ENCODE results near the gene LTBP2. TPM values are rescaled to one million over a fixed set of nuclear protein-coding genes. Genes with fewer than 3 reads are reported as not detected.
A peak's percentile ranks its signal among the peaks of the same experiment; 100 is the strongest.

Gene LTBP2
- total RNA-seq, 1 experiment from 2014 or later, result 0.61 TPM

GRCh38 chr14:74522740-74523139 is 89.3 kb downstream of the LTBP2 start:
- Histone ChIP-seq H3K27ac (no peak overlapping the region), H3K9me3 (replicated peaks) (no peaks in the 10 kb centered on the region), H3K27me3 (no peaks in the 10 kb centered on the region), H3K36me3 (no peaks in the 10 kb centered on the region), H3K4me1 (peaks cover 19% of the 10 kb centered on the region), H3K4me3 (no peak overlapping the region)
- DNase-seq, result no peak

GRCh38 chr14:74521756-74522155 is 90.3 kb downstream of the LTBP2 start:
- DNase-seq, result no peak
- Histone ChIP-seq H3K4me1 (peaks cover 17% of the 10 kb centered on the region), H3K27me3 (no peaks in the 10 kb centered on the region), H3K36me3 (no peaks in the 10 kb centered on the region), H3K9me3 (replicated peaks) (no peaks in the 10 kb centered on the region), H3K4me3 (no peak overlapping the region), H3K27ac (no peak overlapping the region)

- Histone ChIP-seq H3K36me3 (no peaks in the 10 kb centered on the region), H3K27ac (no peak overlapping the region), H3K9me3 (replicated peaks) (no peaks in the 10 kb centered on the region), H3K27me3 (no peaks in the 10 kb centered on the region), H3K4me1 (no peaks in the 10 kb centered on the region), H3K4me3 (no peak overlapping the region)
- DNase-seq, result no peak
These were observed 92.5 kb downstream of the LTBP2 start for GRCh38 chr14:74519316-74520074.

- Histone ChIP-seq H3K4me1 (no peaks in the 10 kb centered on the region), H3K4me3 (no peak overlapping the region), H3K36me3 (no peaks in the 10 kb centered on the region), H3K9me3 (replicated peaks) (no peaks in the 10 kb centered on the region), H3K27me3 (no peaks in the 10 kb centered on the region), H3K27ac (no peak overlapping the region)
- DNase-seq, result no peak
These were observed 93.8 kb downstream of the LTBP2 start for GRCh38 chr14:74518221-74518620.

- Histone ChIP-seq H3K4me3 (no peak overlapping the region), H3K27me3 (no peaks in the 10 kb centered on the region), H3K9me3 (replicated peaks) (no peaks in the 10 kb centered on the region), H3K4me1 (no peaks in the 10 kb centered on the region), H3K27ac (no peak overlapping the region), H3K36me3 (no peaks in the 10 kb centered on the region)
- DNase-seq, result no peak
These were observed 94.3 kb downstream of the LTBP2 start for GRCh38 chr14:74517731-74518130.

GRCh38 chr14:74516451-74517160 is 95.4 kb downstream of the LTBP2 start:
- Histone ChIP-seq H3K9me3 (replicated peaks) (no peaks in the 10 kb centered on the region), H3K4me3 (no peak overlapping the region), H3K27me3 (no peaks in the 10 kb centered on the region), H3K36me3 (no peaks in the 10 kb centered on the region), H3K4me1 (no peaks in the 10 kb centered on the region), H3K27ac (no peak overlapping the region)
- DNase-seq, result no peak

- Histone ChIP-seq H3K27ac (no peak overlapping the region), H3K36me3 (no peaks in the 10 kb centered on the region), H3K4me1 (no peaks in the 10 kb centered on the region), H3K27me3 (no peaks in the 10 kb centered on the region), H3K4me3 (no peak overlapping the region), H3K9me3 (replicated peaks) (no peaks in the 10 kb centered on the region)
- DNase-seq, result no peak
These were observed 96.1 kb downstream of the LTBP2 start for GRCh38 chr14:74515891-74516412.

GRCh38 chr14:74514471-74514941 is 97.5 kb downstream of the LTBP2 start:
- H3K27ac ChIP-seq, result no peak overlapping the region
- H3K4me1 ChIP-seq, result no peaks in the 10 kb centered on the region
- no peak overlapping the region for H3K4me3 ChIP-seq
- no peaks in the 10 kb centered on the region for H3K36me3 ChIP-seq
- no peaks in the 10 kb centered on the region for H3K27me3 ChIP-seq
- peak in 1 of 2 experiments; percentile 30 for DNase-seq
- no peaks in the 10 kb centered on the region for H3K9me3 ChIP-seq (replicated peaks)

- H3K4me3 ChIP-seq, result no peak overlapping the region
- no peaks in the 10 kb centered on the region for H3K9me3 ChIP-seq (replicated peaks)
- H3K36me3 ChIP-seq, result no peaks in the 10 kb centered on the region
- DNase-seq, result no peak
- no peaks in the 10 kb centered on the region for H3K4me1 ChIP-seq
- no peak overlapping the region for H3K27ac ChIP-seq
- no peaks in the 10 kb centered on the region for H3K27me3 ChIP-seq
These were observed 99.8 kb downstream of the LTBP2 start for GRCh38 chr14:74511966-74512830.

GRCh38 chr14:74510959-74511409 is 101.1 kb downstream of the LTBP2 start:
- no peak for DNase-seq
- Histone ChIP-seq H3K27me3 (no peaks in the 10 kb centered on the region), H3K4me3 (no peak overlapping the region), H3K36me3 (no peaks in the 10 kb centered on the region), H3K9me3 (replicated peaks) (no peaks in the 10 kb centered on the region), H3K4me1 (no peaks in the 10 kb centered on the region), H3K27ac (no peak overlapping the region)

GRCh38 chr14:74510223-74510931 is 101.7 kb downstream of the LTBP2 start:
- H3K36me3 ChIP-seq, result no peaks in the 10 kb centered on the region
- H3K9me3 ChIP-seq (replicated peaks), result no peaks in the 10 kb centered on the region
- no peak for DNase-seq
- no peak overlapping the region for H3K4me3 ChIP-seq
- no peaks in the 10 kb centered on the region for H3K27me3 ChIP-seq
- no peak overlapping the region for H3K27ac ChIP-seq
- no peaks in the 10 kb centered on the region for H3K4me1 ChIP-seq

GRCh38 chr14:74509587-74510222 is 102.3 kb downstream of the LTBP2 start:
- no peak overlapping the region for H3K27ac ChIP-seq
- H3K4me3 ChIP-seq, result no peak overlapping the region
- no peaks in the 10 kb centered on the region for H3K36me3 ChIP-seq
- H3K27me3 ChIP-seq, result no peaks in the 10 kb centered on the region
- no peaks in the 10 kb centered on the region for H3K4me1 ChIP-seq
- H3K9me3 ChIP-seq (replicated peaks), result no peaks in the 10 kb centered on the region
- DNase-seq, result no peak

- Histone ChIP-seq H3K27ac (no peak overlapping the region), H3K9me3 (replicated peaks) (no peaks in the 10 kb centered on the region), H3K36me3 (no peaks in the 10 kb centered on the region), H3K4me1 (no peaks in the 10 kb centered on the region), H3K4me3 (no peak overlapping the region), H3K27me3 (no peaks in the 10 kb centered on the region)
- DNase-seq, result no peak
These were observed 103.1 kb downstream of the LTBP2 start for GRCh38 chr14:74508844-74509428.

Data from SJCRH30 (cell line).